HepG2 (cell line): ENCODE data around the gene ITPK1. TPM values are rescaled to one million over a fixed set of nuclear protein-coding genes. Genes with fewer than 3 reads are reported as not detected.

Experiments
- BORCS8-MEF2B ChIP-seq: sonication (generic); formaldehyde crosslinking; IDR thresholded peaks from 2 replicates; pipeline ENCODE4 v1.8.0; 2022; ENCODE audit warnings: mild to moderate bottlenecking, missing genetic modification reagents
- ELF3 ChIP-seq: IDR thresholded peaks from 2 replicates; pipeline ENCODE4 v1.6.1; 2016; ENCODE audit warnings: missing genetic modification reagents, missing compliant biosample characterization
- RERE ChIP-seq: IDR thresholded peaks from 2 replicates; pipeline ENCODE4 v1.6.1; 2016; ENCODE audit warnings: low read depth, missing genetic modification reagents, missing compliant biosample characterization
- RFX3 ChIP-seq: IDR thresholded peaks from 2 replicates; pipeline ENCODE4 v1.6.1; 2016; ENCODE audit warnings: missing biosample characterization, missing genetic modification reagents
- RXRB ChIP-seq: IDR thresholded peaks from 2 replicates; pipeline ENCODE4 v1.6.1; 2016; ENCODE audit warnings: borderline replicate concordance, missing genetic modification reagents, missing compliant biosample characterization
- SMYD3 ChIP-seq: sonication (generic); formaldehyde crosslinking; IDR thresholded peaks from 2 replicates; pipeline ENCODE4 v1.8.1; 2023; ENCODE audit warnings: mild to moderate bottlenecking, missing genetic modification reagents
- SNAPC5 ChIP-seq: sonication (generic); formaldehyde crosslinking; IDR thresholded peaks from 2 replicates; pipeline ENCODE4 v1.8.1; 2023; ENCODE audit warnings: mild to moderate bottlenecking, missing genetic modification reagents, borderline replicate concordance
- ZBTB2 ChIP-seq: sonication (generic); formaldehyde crosslinking; IDR thresholded peaks from 2 replicates; pipeline ENCODE4 v1.8.0; 2022; ENCODE audit warnings: low read depth, missing genetic modification reagents
- ZEB1 ChIP-seq: IDR thresholded peaks from 2 replicates; pipeline ENCODE4 v1.6.1; 2012; ENCODE audit warnings: mild to moderate bottlenecking, low read depth, inconsistent platforms; ENCODE audit not compliant: insufficient replicate concordance
- ZMYM4 ChIP-seq: sonication (generic); formaldehyde crosslinking; IDR thresholded peaks from 2 replicates; pipeline ENCODE4 v1.8.1; 2023; ENCODE audit warnings: mild to moderate bottlenecking, missing genetic modification reagents
- ZNF362 ChIP-seq: sonication (generic); formaldehyde crosslinking; IDR thresholded peaks from 2 replicates; pipeline ENCODE4 v1.4.0; 2020; ENCODE audit warnings: missing genetic modification reagents, mild to moderate bottlenecking, borderline replicate concordance
- ZNF878 ChIP-seq: sonication (generic); formaldehyde crosslinking; IDR thresholded peaks from 2 replicates; pipeline ENCODE4 v1.8.1; 2023; ENCODE audit warnings: mild to moderate bottlenecking, missing genetic modification reagents, moderate library complexity
- ZNF883 ChIP-seq: sonication (generic); formaldehyde crosslinking; IDR thresholded peaks from 2 replicates; pipeline ENCODE4 v1.5.1; 2020; ENCODE audit warnings: mild to moderate bottlenecking, missing genetic modification reagents; ENCODE audit errors: not compliant biosample characterization
- ZSCAN12 ChIP-seq: sonication (generic); formaldehyde crosslinking; IDR thresholded peaks from 2 replicates; pipeline ENCODE4 v1.9.0; 2021; ENCODE audit warnings: mild to moderate bottlenecking, missing genetic modification reagents
- polyA plus RNA-seq, 8 experiments: library from polyadenylated mRNA; depleted of rRNA in 3 of 8; stranded (reverse) in 7 of 8; unstranded in 1 of 8; fragments of >200 nt; fragmentation: Illumina TruSeq in 4 of 8; extraction: Trizol in 4 of 8; gene quantifications; 2 replicates each; pipeline versions ENCODE4 v1.2.1 to v1.2.3, GENCODE V29; 2011 to 2016; ENCODE audit warnings: low read depth in 4 of 8, missing spikeins in 1 of 8, mixed read lengths in 1 of 8; ENCODE audit not compliant: insufficient read depth in 1 of 8
- total RNA-seq, 5 experiments: library from RNA; depleted of rRNA; stranded (reverse); fragments of >200 nt; fragmentation: Illumina TruSeq; extraction: Trizol; gene quantifications; 2 replicates each; pipeline ENCODE4 v1.2.3, GENCODE V29; 2016; ENCODE audit warnings: low read depth in 1 of 5

ITPK1 gene
- total and polyA plus RNA-seq, 2 of the 13 experiments (the other 11 are each of a cell fraction or from before 2014, with no cell fraction given) = 20.5 to 47.5 TPM

- TF ChIP-seq ZBTB2 (CRISPR knock-in tag) (0 out of 2 replicates have a peak, but pooled peaks have one; percentile 8), SMYD3 (peak; percentile 81), BORCS8-MEF2B (CRISPR knock-in tag) (peak; percentile 79), RFX3 (CRISPR knock-in tag) (no peak), RXRB (peak; percentile 99), ZMYM4 (peak; percentile 55), SNAPC5 (peak; percentile 85; the same call in 1 of the 2 replicates), ZNF362 (no peak; the same call in 1 of the 2 replicates), ZNF883 (CRISPR knock-in tag) (no peak), ZSCAN12 (no peak), RERE (CRISPR knock-in tag) (peak; percentile 84), ZNF878 (CRISPR knock-in tag) (no peak; the same call in 1 of the 2 replicates), ZEB1 (peak; percentile 26), ELF3 (peak; percentile 77)
Observed at GRCh38 chr14:92984896-92985295, 130.8 kb downstream of the ITPK1 start (continued).
